Karpas-422 (cell line): ENCODE results near the gene FUT3. TPM values are rescaled to one million over a fixed set of nuclear protein-coding genes. Genes with fewer than 3 reads are reported as not detected.
"Not testable (repeated sequence)": the region's sequence is repeated elsewhere in the genome, so short reads cannot be mapped to it uniquely, and the experiment has no call there.

Experiments used
- DNase-seq: peaks from one replicate; pipeline ENCODE4 v3.0.0-alpha.2; 2015
- H2AFZ ChIP-seq: fragments of 200-600 bp; sonication (generic); 2 replicates; pipeline ENCODE4 v1.6.1; 2014; ENCODE audit warnings: antibody characterized with exemption, low read length, mixed read lengths
- H3K27ac ChIP-seq: fragments of 200-600 bp; sonication (generic); 2 replicates; pipeline ENCODE4 v1.5.1; 2014; ENCODE audit warnings: mild to moderate bottlenecking, low read length, moderate library complexity
- H3K27me3 ChIP-seq: fragments of 200-600 bp; sonication (generic); 2 replicates; pipeline ENCODE4 v1.6.1; 2014; ENCODE audit warnings: low read length, mixed read lengths
- H3K36me3 ChIP-seq: fragments of 200-600 bp; sonication (generic); 2 replicates; pipeline ENCODE4 v1.6.1; 2014; ENCODE audit warnings: low read length, mixed read lengths; ENCODE audit not compliant: insufficient read depth
- H3K4me1 ChIP-seq: fragments of 200-600 bp; sonication (generic); 2 replicates; pipeline ENCODE4 v1.6.1; 2014; ENCODE audit warnings: mild to moderate bottlenecking, low read length, mixed read lengths
- H3K4me2 ChIP-seq: fragments of 200-600 bp; sonication (generic); 2 replicates; pipeline ENCODE4 v1.6.1; 2014; ENCODE audit warnings: low read length, low read depth, mild to moderate bottlenecking; ENCODE audit not compliant: poor library complexity, severe bottlenecking
- H3K4me3 ChIP-seq: fragments of 200-600 bp; sonication (generic); 2 replicates; pipeline ENCODE4 v1.5.1; 2014; ENCODE audit warnings: mild to moderate bottlenecking, antibody characterized with exemption, low read length, mixed read lengths
- H3K79me2 ChIP-seq: fragments of 200-600 bp; sonication (generic); 2 replicates; pipeline ENCODE4 v1.6.1; 2014; ENCODE audit warnings: mild to moderate bottlenecking, low read length, mixed read lengths
- H3K9ac ChIP-seq: fragments of 200-600 bp; sonication (generic); 2 replicates; pipeline ENCODE4 v1.6.0; 2014; ENCODE audit warnings: low read length
- H3K9me2 ChIP-seq: fragments of 200-600 bp; sonication (generic), shearing (Covaris generic); replicated peaks from 2 replicates; pipeline ENCODE4 v1.6.0; 2014; ENCODE audit warnings: mild to moderate bottlenecking, low read length, moderate library complexity; ENCODE audit not compliant: insufficient read depth
- H3K9me3 ChIP-seq: fragments of 300-700, 200-600 bp; sonication (generic); 2 replicates; pipeline ENCODE4 v1.6.1; 2014; ENCODE audit warnings: low read length, mixed read lengths
- H4K20me1 ChIP-seq: fragments of 200-600 bp; sonication (generic); 2 replicates; pipeline ENCODE4 v1.6.1; 2014; ENCODE audit warnings: mild to moderate bottlenecking, antibody characterized with exemption, low read length, low read depth; ENCODE audit not compliant: insufficient read depth
- total RNA-seq: library from RNA; depleted of rRNA; stranded (reverse); fragments of >200 nt; shearing (Covaris generic); gene quantifications from 2 replicates; pipeline ENCODE4 v1.2.3, GENCODE V29; 2014; ENCODE audit warnings: low replicate concordance

FUT3 gene
- total RNA-seq, 1 experiment from 2014 or later = not detected

- not testable (repeated sequence) for H3K79me2 ChIP-seq
Measured at GRCh38 chr19:5847846-5848245, 3.4 kb downstream of the FUT3 start.

DNA sequence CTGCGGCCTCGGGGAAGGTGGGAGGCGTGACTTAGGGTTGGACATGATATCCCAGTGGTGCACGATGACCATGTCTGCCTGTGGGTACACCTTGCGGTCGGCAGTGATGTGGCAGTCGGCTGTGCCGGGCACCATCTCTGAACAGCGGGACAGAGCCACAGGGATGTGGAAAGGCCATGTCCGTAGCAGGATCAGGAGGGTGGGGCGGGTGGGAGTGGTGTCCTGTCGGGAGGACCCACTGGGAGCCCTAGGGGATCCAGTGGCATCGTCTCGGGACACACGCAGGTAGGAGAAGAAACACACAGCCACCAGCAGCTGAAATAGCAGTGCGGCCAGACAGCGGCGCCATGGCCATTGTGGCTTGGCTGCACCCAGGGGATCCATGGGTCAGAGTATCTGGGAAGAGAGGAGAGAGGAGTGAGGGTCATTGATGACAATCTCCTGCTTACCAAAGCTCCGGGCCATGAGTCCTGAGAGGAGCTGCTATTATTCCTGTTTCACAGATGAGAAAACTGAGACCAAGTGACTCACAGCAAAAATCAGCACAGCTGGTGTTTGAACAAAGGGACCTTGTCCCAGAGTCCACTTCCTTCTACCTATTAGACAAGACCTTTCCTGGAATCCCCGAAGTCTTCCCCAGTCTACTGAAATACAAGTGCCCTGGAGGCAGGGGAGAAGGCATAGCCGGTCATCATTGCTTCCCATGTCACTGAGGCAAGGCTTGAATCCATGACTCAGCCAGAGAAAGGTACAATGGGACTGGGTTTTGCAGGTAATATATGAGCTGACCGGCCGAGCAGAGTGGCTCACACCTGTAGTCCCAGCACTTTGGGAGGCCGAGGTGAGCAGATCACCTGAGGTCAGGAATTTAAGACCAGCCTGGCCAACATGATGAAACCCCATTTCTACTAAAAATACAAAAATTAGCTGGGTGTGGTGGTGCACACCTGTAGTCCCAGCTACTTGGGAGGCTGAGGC lies 6.5 kb downstream of the FUT3 start:
- H3K9me2 ChIP-seq = no peaks in the 10 kb centered on the region
- no peak overlapping the region for H3K4me3 ChIP-seq

More at GRCh38 chr19:5847846-5848245, 3.4 kb downstream of the FUT3 start:
- not testable (repeated sequence) for H3K4me2 ChIP-seq, H3K36me3 ChIP-seq, H3K9ac ChIP-seq, H3K4me3 ChIP-seq, H2AFZ ChIP-seq, H3K9me2 ChIP-seq, H4K20me1 ChIP-seq, H3K27ac ChIP-seq, DNase-seq, H3K9me3 ChIP-seq, H3K4me1 ChIP-seq, H3K27me3 ChIP-seq

GRCh38 chr19:5843295-5843927 lies 7.8 kb downstream of the FUT3 start:
- Histone ChIP-seq H3K4me1 (no peaks in the 10 kb centered on the region), H3K27me3 (no peaks in the 10 kb centered on the region), H3K9ac (no peak overlapping the region), H3K36me3 (no peaks in the 10 kb centered on the region), H3K9me2 (no peaks in the 10 kb centered on the region), H3K27ac (no peak overlapping the region), H3K79me2 (no peaks in the 10 kb centered on the region), H4K20me1 (no peaks in the 10 kb centered on the region), H3K9me3 (no peaks in the 10 kb centered on the region), H3K4me3 (no peak overlapping the region), H3K4me2 (no peak overlapping the region), H2AFZ (no peak overlapping the region)
- DNase-seq = no peak

More for the DNA sequence above, 6.5 kb downstream of the FUT3 start:
- Histone ChIP-seq H3K79me2 (no peaks in the 10 kb centered on the region), H3K27me3 (no peaks in the 10 kb centered on the region), H3K36me3 (no peaks in the 10 kb centered on the region), H4K20me1 (no peaks in the 10 kb centered on the region), H3K9me3 (no peaks in the 10 kb centered on the region), H3K27ac (no peak overlapping the region), H3K4me1 (no peaks in the 10 kb centered on the region), H3K4me2 (no peak overlapping the region), H3K9ac (no peak overlapping the region), H2AFZ (no peak overlapping the region)
- no peak for DNase-seq

DNA sequence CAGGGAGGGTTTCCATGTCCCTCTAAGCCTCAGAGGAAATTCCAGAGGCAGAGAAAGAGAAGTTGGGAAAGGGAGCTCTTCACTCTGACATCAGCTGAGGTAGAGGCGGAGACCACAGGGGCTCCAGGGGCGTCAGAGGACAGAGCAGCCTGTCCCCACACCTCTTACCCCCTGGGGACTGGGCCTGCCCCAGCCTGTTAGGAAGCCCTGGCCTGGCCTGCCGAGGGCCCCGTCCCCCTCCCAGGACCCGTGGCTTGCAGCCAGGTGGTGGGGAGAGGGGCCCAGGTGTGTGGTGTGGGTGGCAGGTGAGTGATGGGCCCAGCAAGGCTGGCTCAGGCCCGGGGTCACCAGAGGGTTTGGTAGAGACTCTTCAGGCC lies 9.5 kb downstream of the FUT3 start:
- H3K36me3 ChIP-seq, H4K20me1 ChIP-seq, H2AFZ ChIP-seq, H3K27me3 ChIP-seq, H3K4me2 ChIP-seq, H3K27ac ChIP-seq, H3K79me2 ChIP-seq, H3K4me3 ChIP-seq, H3K9me3 ChIP-seq, DNase-seq, H3K4me1 ChIP-seq, H3K9me2 ChIP-seq, H3K9ac ChIP-seq: not testable (repeated sequence)

DNA sequence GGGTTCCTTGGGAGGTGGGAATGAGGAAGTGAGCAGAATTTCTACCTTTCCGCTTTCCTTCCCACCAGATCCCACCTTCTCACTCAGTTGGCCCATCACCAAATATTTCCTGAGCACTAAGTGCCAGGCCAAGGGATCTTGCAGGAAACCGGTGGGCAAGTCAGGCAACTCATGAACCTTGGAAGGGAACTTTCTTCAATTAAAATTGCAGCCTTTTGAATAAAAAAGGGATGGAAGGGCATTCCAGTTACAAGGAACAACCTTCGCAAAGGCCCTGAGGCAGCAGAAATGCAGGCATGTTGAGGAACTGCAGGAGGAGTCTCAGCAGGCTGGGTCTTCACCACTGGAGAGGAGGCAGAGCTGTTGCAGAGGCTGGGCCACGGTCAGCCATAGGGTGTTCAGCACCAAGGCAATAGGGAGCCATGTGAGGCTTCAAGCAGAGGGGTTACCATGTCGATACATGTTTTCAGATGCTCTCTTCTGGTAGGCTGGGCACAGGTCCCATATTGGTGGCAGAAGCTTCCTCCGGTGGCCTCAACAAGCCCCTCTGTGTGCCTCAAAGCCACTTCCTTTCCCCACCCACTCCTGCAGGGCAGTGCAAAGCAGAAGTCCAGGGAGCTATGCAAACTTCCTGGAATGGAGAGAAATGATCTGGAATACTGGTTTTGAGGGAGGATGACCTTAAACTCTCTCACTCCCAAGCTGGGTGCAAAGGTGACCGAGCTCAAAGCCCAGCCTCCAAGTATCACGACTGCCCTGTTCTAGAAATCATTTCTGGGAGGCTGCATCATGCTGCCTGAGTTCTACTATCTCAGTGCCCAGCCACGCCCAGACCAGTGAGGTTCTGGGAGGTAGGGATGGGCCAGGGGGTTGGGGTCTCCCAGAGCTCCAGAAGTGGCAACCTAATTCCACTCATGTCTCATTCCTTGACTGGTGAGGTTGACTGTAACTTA lies 11.9 kb downstream of the FUT3 start, which contains the start of gene FUT6:
Gene FUT6, minus strand, starts transcription at position 638 of the 953 bp plus-strand sequence. CDS start 7,135 bp downstream, outside the sequence.
- no peaks in the 10 kb centered on the region for H3K4me1 ChIP-seq
- H3K9me3 ChIP-seq = no peaks in the 10 kb centered on the region
- H3K4me3 ChIP-seq = no peak within 1 kb of the TSS
- H3K79me2 ChIP-seq = no peaks in the 10 kb centered on the region
- H3K9ac ChIP-seq = no peak within 1 kb of the TSS
- no peak for DNase-seq
- no peaks in the 10 kb centered on the region for H3K9me2 ChIP-seq
- no peaks in the 10 kb centered on the region for H3K27me3 ChIP-seq
- H3K4me2 ChIP-seq = no peak within 1 kb of the TSS
- H3K36me3 ChIP-seq = no peaks in the 10 kb centered on the region
- no peak within 1 kb of the TSS for H2AFZ ChIP-seq
- H4K20me1 ChIP-seq = no peaks in the 10 kb centered on the region
- no peak within 1 kb of the TSS for H3K27ac ChIP-seq

DNA sequence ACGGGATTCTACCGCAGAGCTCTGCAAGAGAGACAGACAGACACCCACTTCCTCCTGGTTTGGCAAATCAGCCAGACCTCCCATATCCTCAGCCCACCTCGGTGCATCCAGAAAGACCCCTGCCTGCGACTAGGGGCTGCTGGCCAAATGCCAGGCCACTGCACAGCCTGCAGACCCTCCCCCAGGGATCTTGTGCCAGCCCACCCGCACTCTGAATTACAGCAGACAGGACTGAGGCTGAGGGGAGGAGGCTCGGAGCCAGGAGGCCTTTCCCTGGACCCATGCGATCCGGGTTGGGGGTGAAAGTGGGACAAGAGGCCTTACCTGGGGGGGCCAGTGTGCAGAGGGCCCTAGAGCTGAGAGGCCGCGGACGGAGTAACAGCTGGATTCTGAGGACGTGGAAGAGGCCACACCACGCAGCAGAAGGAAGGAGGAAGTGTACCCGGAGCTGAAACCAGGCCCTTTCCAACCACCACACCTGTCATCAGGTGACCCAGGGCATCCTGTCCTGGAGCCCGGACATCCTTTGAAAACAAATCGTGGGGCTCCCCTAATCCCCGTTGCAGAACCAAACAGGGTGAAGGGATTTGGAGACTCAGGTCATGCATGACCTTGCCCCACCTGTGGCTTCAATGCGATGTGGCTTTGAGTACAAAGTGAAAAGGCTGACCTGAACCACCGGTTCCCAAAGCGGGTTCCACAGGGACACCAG lies 12.7 kb downstream of the FUT3 start:
- no peaks in the 10 kb centered on the region for H3K9me3 ChIP-seq
- no peak for DNase-seq
- no peak overlapping the region for H3K9ac ChIP-seq
- no peak overlapping the region for H2AFZ ChIP-seq
- H3K36me3 ChIP-seq = no peaks in the 10 kb centered on the region
- H3K4me2 ChIP-seq = no peak overlapping the region
- H3K27me3 ChIP-seq = no peaks in the 10 kb centered on the region
- H3K9me2 ChIP-seq = no peaks in the 10 kb centered on the region
- H3K4me3 ChIP-seq = no peak overlapping the region
- no peaks in the 10 kb centered on the region for H3K4me1 ChIP-seq
- no peaks in the 10 kb centered on the region for H4K20me1 ChIP-seq
- H3K27ac ChIP-seq = no peak overlapping the region
- H3K79me2 ChIP-seq = no peaks in the 10 kb centered on the region

DNA sequence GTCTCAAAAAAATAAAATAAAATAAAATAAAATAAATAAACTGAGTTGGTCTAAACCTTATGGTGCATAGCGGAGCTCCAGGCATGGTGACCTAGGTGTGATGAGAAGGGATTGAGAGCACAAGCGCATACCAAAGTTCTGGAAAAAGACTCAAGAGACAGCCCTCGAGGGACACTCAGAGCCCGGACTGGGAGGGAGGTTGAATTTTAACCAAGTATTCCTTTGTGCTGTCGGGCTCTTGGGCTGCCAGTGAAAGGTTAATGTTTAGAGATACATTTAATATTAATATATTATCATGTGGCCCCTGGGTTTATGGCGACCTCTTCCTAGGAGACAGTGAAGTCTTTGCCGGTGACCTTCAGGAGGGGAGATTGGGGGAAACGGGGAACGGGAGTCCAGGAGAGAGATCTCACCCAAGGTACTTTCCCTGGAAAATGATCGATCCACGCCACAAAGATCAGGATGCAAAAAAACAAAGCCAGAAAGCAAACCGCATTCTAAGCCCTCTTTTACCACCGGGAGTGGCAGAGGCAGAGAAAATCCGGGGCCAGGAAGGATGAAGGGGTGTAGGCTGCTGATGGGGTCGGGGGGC lies 13.4 kb downstream of the FUT3 start:
- Histone ChIP-seq H2AFZ (no peak overlapping the region), H3K4me2 (no peak overlapping the region), H3K79me2 (no peaks in the 10 kb centered on the region), H3K27me3 (no peaks in the 10 kb centered on the region), H3K36me3 (no peaks in the 10 kb centered on the region), H3K27ac (no peak overlapping the region), H4K20me1 (no peaks in the 10 kb centered on the region), H3K4me1 (no peaks in the 10 kb centered on the region), H3K9me2 (no peaks in the 10 kb centered on the region), H3K9ac (no peak overlapping the region), H3K9me3 (no peaks in the 10 kb centered on the region), H3K4me3 (no peak overlapping the region)
- DNase-seq = no peak
